Panc1 (cell line): Measurements from ENCODE around the gene RNGTT. TPM values are rescaled to one million over a fixed set of nuclear protein-coding genes. Genes with fewer than 3 reads are reported as not detected.

ENCODE experiments used
- ATAC-seq: fragments of 200-7000 bp; cut with Tn5 transposase; 2 replicates; pipeline ENCODE4 v1.9.1; 2020; ENCODE audit warnings: mild to moderate bottlenecking, moderate library complexity
- BruUV-seq: library from RNA; stranded (reverse); fragments of 400-500 nt; replicated peaks from 2 replicates; lab custom pipeline; 2021; lab: Mats Ljungman, UMichigan
- CTCF ChIA-PET: fragments of 300-600 bp; sonication (Branson Sonifier 250); formaldehyde crosslinking; loops from one replicate; lab custom pipeline; 2022; ENCODE audit warnings: antibody characterized with exemption; lab: Charles Lee
- POLR2A ChIA-PET: fragments of 300-600 bp; sonication (Branson Sonifier 250); formaldehyde crosslinking; loops from one replicate; lab custom pipeline; 2022; ENCODE audit warnings: antibody characterized with exemption; lab: Charles Lee
- DNase-seq: peaks from one replicate; pipeline ENCODE4 v3.0.0-alpha.2; 2010; ENCODE audit warnings: low read depth, low spot score
- H3K27ac ChIP-seq: 2 replicates; pipeline ENCODE4 v1.5.1; 2011; ENCODE audit warnings: mild to moderate bottlenecking, low read length, inconsistent platforms
- H3K27me3 ChIP-seq: fragments of 200-500 bp; sonication (Bioruptor generic); 2 replicates; pipeline ENCODE4 v1.6.0; 2014; ENCODE audit warnings: low read length, inconsistent platforms; ENCODE audit not compliant: control insufficient read depth, insufficient read depth
- H3K36me3 ChIP-seq: fragments of 200-500 bp; sonication (Bioruptor generic); 2 replicates; pipeline ENCODE4 v1.5.1; 2014; ENCODE audit warnings: inconsistent platforms, mild to moderate bottlenecking, low read length, moderate library complexity; ENCODE audit not compliant: control insufficient read depth, insufficient read depth
- H3K4me1 ChIP-seq: 2 replicates; pipeline ENCODE4 v1.5.1; 2011; ENCODE audit warnings: inconsistent platforms, mild to moderate bottlenecking, low read length, moderate library complexity; ENCODE audit not compliant: control insufficient read depth, insufficient read depth
- H3K4me3 ChIP-seq, 2 experiments: 2 replicates each; pipeline ENCODE4 v1.5.1; 2011 to 2012; ENCODE audit warnings: low read depth in 2 of 2, low read length in 2 of 2, mild to moderate bottlenecking in 2 of 2, inconsistent platforms in 1 of 2, moderate library complexity in 1 of 2
- H3K9me3 ChIP-seq: fragments of 200-500 bp; sonication (Bioruptor generic); 2 replicates; pipeline ENCODE4 v1.5.1; 2014; ENCODE audit warnings: low read depth, mild to moderate bottlenecking, inconsistent platforms, low read length, moderate library complexity; ENCODE audit not compliant: control insufficient read depth, insufficient read depth
- POLR2AphosphoS5 ChIP-seq: IDR thresholded peaks from 2 replicates; pipeline ENCODE4 v1.6.1; 2012; ENCODE audit warnings: mild to moderate bottlenecking, low read depth, low read length, moderate library complexity
- REST ChIP-seq, 2 experiments: IDR thresholded peaks; 2 replicates each; pipeline ENCODE4 v1.6.1; 2011 to 2012; ENCODE audit warnings: low read depth in 2 of 2, control low read depth in 1 of 2, low read length in 1 of 2, mild to moderate bottlenecking in 1 of 2, moderate library complexity in 1 of 2; ENCODE audit not compliant: insufficient read depth in 1 of 2
- SIN3A ChIP-seq: IDR thresholded peaks from 2 replicates; pipeline ENCODE4 v1.6.1; 2012; ENCODE audit warnings: low read depth, mild to moderate bottlenecking, low read length, moderate library complexity, borderline replicate concordance; ENCODE audit not compliant: insufficient read depth
- TCF7L2 ChIP-seq: IDR thresholded peaks from 2 replicates; pipeline ENCODE4 v1.6.1; 2011; ENCODE audit warnings: mild to moderate bottlenecking, low read depth, low read length, inconsistent platforms
- in situ Hi-C: cut with HindIII; loops from 2 replicates; pipeline ENCODE4 v1.10.0; 2016; ENCODE audit warnings: low sequenced_read_pairs, low pct_unique_long_range_greater_than_20kb
- intact Hi-C: fragments of 100-400 bp; cut with micrococcal nuclease; formaldehyde crosslinking; loops from one replicate; pipeline ENCODE4 v1.10.0; 2022; ENCODE audit not compliant: unreplicated experiment
- total RNA-seq: library from RNA; stranded (reverse); gene quantifications from one replicate; pipeline ENCODE4 v1.2.1, GENCODE V29; 2021; ENCODE audit not compliant: unreplicated experiment
- TF ChIP-seq, protein P1 (sequence below): fragments of 450-650 bp; IDR thresholded peaks from 2 replicates; pipeline ENCODE4 v1.5.1; 2017; ENCODE audit warnings: mild to moderate bottlenecking

Gene RNGTT
- total RNA-seq, 1 experiment from 2014 or later: 21.2 TPM

- no peak for DNase-seq
- Histone ChIP-seq H3K4me3 (no peak overlapping the region), H3K27ac (no peak overlapping the region), H3K27me3 (no peaks in the 10 kb centered on the region), H3K36me3 (no peaks in the 10 kb centered on the region), H3K9me3 (no peaks in the 10 kb centered on the region), H3K4me1 (no peaks in the 10 kb centered on the region)
- BruUV-seq: no TSS peak
- TF ChIP-seq REST (IDR thresholded peaks at IDR 0.05; ENCODE audit: insufficient read depth in 1 of 2, low read depth in 2 of 2, low read length in 1 of 2): no peak
- TF ChIP-seq TCF7L2: no peak
- no peak for TF ChIP-seq SIN3A
- TF ChIP-seq POLR2AphosphoS5: no peak
- TF ChIP-seq, protein P1, sequence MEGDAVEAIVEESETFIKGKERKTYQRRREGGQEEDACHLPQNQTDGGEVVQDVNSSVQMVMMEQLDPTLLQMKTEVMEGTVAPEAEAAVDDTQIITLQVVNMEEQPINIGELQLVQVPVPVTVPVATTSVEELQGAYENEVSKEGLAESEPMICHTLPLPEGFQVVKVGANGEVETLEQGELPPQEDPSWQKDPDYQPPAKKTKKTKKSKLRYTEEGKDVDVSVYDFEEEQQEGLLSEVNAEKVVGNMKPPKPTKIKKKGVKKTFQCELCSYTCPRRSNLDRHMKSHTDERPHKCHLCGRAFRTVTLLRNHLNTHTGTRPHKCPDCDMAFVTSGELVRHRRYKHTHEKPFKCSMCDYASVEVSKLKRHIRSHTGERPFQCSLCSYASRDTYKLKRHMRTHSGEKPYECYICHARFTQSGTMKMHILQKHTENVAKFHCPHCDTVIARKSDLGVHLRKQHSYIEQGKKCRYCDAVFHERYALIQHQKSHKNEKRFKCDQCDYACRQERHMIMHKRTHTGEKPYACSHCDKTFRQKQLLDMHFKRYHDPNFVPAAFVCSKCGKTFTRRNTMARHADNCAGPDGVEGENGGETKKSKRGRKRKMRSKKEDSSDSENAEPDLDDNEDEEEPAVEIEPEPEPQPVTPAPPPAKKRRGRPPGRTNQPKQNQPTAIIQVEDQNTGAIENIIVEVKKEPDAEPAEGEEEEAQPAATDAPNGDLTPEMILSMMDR: no peak
- ChIA-PET CTCF (no interaction called here), POLR2A (no interaction called here)
- no peak for ATAC-seq
- intact Hi-C loops (no loop called here), in situ Hi-C loops (no loop called here)
Observed at GRCh38 chr6:88651400-88651799, 312.0 kb downstream of the RNGTT start.

- CTCF ChIA-PET: no interaction called here
- intact Hi-C loops: no loop called here
- TF ChIP-seq, protein P1: no peak
- TF ChIP-seq POLR2AphosphoS5 (no peak), REST (IDR thresholded peaks at IDR 0.05; ENCODE audit: insufficient read depth in 1 of 2, low read depth in 2 of 2, low read length in 1 of 2) (no peak), SIN3A (no peak), TCF7L2 (no peak)
Observed at GRCh38 chr6:88650979-88651378, 312.4 kb downstream of the RNGTT start.

More at GRCh38 chr6:88650979-88651378, 312.4 kb downstream of the RNGTT start:
- in situ Hi-C loops: no loop called here
- H3K4me1 ChIP-seq: no peaks in the 10 kb centered on the region
- no peak overlapping the region for H3K4me3 ChIP-seq
- POLR2A ChIA-PET: no interaction called here
- H3K36me3 ChIP-seq: no peaks in the 10 kb centered on the region
- ATAC-seq (no peak), DNase-seq (no peak)
- H3K27me3 ChIP-seq: no peaks in the 10 kb centered on the region
- no peaks in the 10 kb centered on the region for H3K9me3 ChIP-seq
- H3K27ac ChIP-seq: no peak overlapping the region
- BruUV-seq: no TSS peak
